GM23338 (cell line): ENCODE data around the gene TBX18. TPM values are rescaled to one million over a fixed set of nuclear protein-coding genes. Genes with fewer than 3 reads are reported as not detected.

Experiments
- ATAC-seq: fragments of 200-7000 bp; cut with Tn5 transposase; 3 replicates; pipeline ENCODE4 v1.9.1; 2020
- DNase-seq: peaks from one replicate; pipeline ENCODE4 v3.0.0-alpha.2; 2015; ENCODE audit warnings: low spot score
- H2AFZ ChIP-seq: fragments of 200-600 bp; sonication (generic); 2 replicates; pipeline ENCODE4 v1.8.0; 2016; ENCODE audit warnings: antibody characterized with exemption, mild to moderate bottlenecking, moderate library complexity
- H3F3A ChIP-seq: fragments of 200-600 bp; sonication (generic); replicated peaks from 2 replicates; pipeline ENCODE4 v1.8.0; 2017; ENCODE audit warnings: antibody characterized with exemption, mixed run types, low read depth
- H3K27ac ChIP-seq: fragments of 200-600 bp; sonication (generic); 2 replicates; pipeline ENCODE4 v1.6.1; 2016; ENCODE audit warnings: low read depth
- H3K27me3 ChIP-seq: fragments of 200-600 bp; sonication (generic); 2 replicates; pipeline ENCODE4 v1.8.0; 2016; ENCODE audit warnings: mild to moderate bottlenecking, mixed run types, moderate library complexity; ENCODE audit not compliant: insufficient read depth
- H3K36me3 ChIP-seq: fragments of 200-600 bp; sonication (generic); 2 replicates; pipeline ENCODE4 v1.8.0; 2016; ENCODE audit warnings: mild to moderate bottlenecking; ENCODE audit not compliant: insufficient read depth
- H3K4me1 ChIP-seq: fragments of 200-600 bp; sonication (generic); 2 replicates; pipeline ENCODE4 v1.8.0; 2016; ENCODE audit warnings: mild to moderate bottlenecking, moderate library complexity; ENCODE audit not compliant: insufficient read depth
- H3K4me2 ChIP-seq: fragments of 200-600 bp; sonication (generic); 2 replicates; pipeline ENCODE4 v1.7.1; 2017; ENCODE audit warnings: mixed run types
- H3K4me3 ChIP-seq: fragments of 200-600 bp; sonication (generic); 2 replicates; pipeline ENCODE4 v1.6.1; 2016; ENCODE audit warnings: mixed run types
- H3K79me2 ChIP-seq: fragments of 200-600 bp; sonication (generic); replicated peaks from 2 replicates; pipeline ENCODE4 v1.8.0; 2017; ENCODE audit warnings: mild to moderate bottlenecking; ENCODE audit not compliant: insufficient read depth
- H3K9me2 ChIP-seq: fragments of 200-600 bp; sonication (generic); 2 replicates; pipeline ENCODE4 v1.8.0; 2017; ENCODE audit not compliant: insufficient read depth
- H4K20me1 ChIP-seq: fragments of 200-600 bp; sonication (generic); replicated peaks from 2 replicates; pipeline ENCODE4 v1.8.0; 2017; ENCODE audit warnings: mild to moderate bottlenecking; ENCODE audit not compliant: insufficient read depth
- H3K27ac Mint-ChIP-seq: 2 replicates; pipeline ENCODE4 v1.8.0; 2020; ENCODE audit warnings: inconsistent platforms, mild to moderate bottlenecking, moderate library complexity, mixed read lengths
- H3K27me3 Mint-ChIP-seq: 3 replicates; pipeline ENCODE4 v1.8.0; 2022; ENCODE audit warnings: low read depth, mild to moderate bottlenecking, moderate library complexity, mixed read lengths, inconsistent platforms; ENCODE audit not compliant: insufficient read depth, poor library complexity
- H3K36me3 Mint-ChIP-seq: 3 replicates; pipeline ENCODE4 v1.8.0; 2021; ENCODE audit warnings: low read depth, mild to moderate bottlenecking, inconsistent platforms, moderate library complexity, mixed read lengths
- H3K4me1 Mint-ChIP-seq: 3 replicates; pipeline ENCODE4 v1.8.0; 2020; ENCODE audit warnings: mild to moderate bottlenecking, inconsistent platforms, mixed read lengths
- H3K4me3 Mint-ChIP-seq: 3 replicates; pipeline ENCODE4 v1.8.0; 2021; ENCODE audit warnings: moderate library complexity, mild to moderate bottlenecking, inconsistent platforms, mixed read lengths
- H3K9me3 Mint-ChIP-seq: 3 replicates; pipeline ENCODE4 v1.8.0; 2020; ENCODE audit warnings: moderate library complexity, mild to moderate bottlenecking, inconsistent platforms, mixed read lengths
- CTCF ChIP-seq, 2 experiments: fragments of 200-600 bp in 1 of 2; sonication (generic) in 1 of 2; conservative IDR thresholded peaks; 2 replicates each; pipeline versions ENCODE4 v1.5.1 to v1.6.1; 2016 to 2017; ENCODE audit warnings: antibody characterized with exemption in 2 of 2, low read depth in 2 of 2, mild to moderate bottlenecking in 2 of 2, moderate library complexity in 1 of 2
- ETS1 ChIP-seq: IDR thresholded peaks from 2 replicates; pipeline ENCODE4 v1.6.1; 2016; ENCODE audit warnings: antibody characterized with exemption
- EZH2 ChIP-seq: fragments of 200-600 bp; sonication (generic); IDR thresholded peaks from one replicate; pipeline ENCODE4 v1.8.0; 2017; ENCODE audit warnings: antibody characterized with exemption, mild to moderate bottlenecking, low read depth; ENCODE audit not compliant: unreplicated experiment
- EZH2phosphoT487 ChIP-seq: fragments of 200-600 bp; sonication (generic); IDR thresholded peaks from one replicate; pipeline ENCODE4 v1.8.1; 2018; ENCODE audit warnings: antibody characterized with exemption; ENCODE audit not compliant: unreplicated experiment
- JUNB ChIP-seq: IDR thresholded peaks from one replicate; pipeline ENCODE4 v1.6.1; 2016; ENCODE audit warnings: antibody characterized with exemption; ENCODE audit not compliant: unreplicated experiment
- NANOG ChIP-seq: IDR thresholded peaks from 2 replicates; pipeline ENCODE4 v1.6.1; 2016; ENCODE audit warnings: antibody characterized with exemption, borderline replicate concordance
- REST ChIP-seq: IDR thresholded peaks from one replicate; pipeline ENCODE4 v1.6.1; 2018; ENCODE audit warnings: antibody characterized with exemption; ENCODE audit not compliant: unreplicated experiment
- STAT1 ChIP-seq: IDR thresholded peaks from one replicate; pipeline ENCODE4 v1.6.1; 2016; ENCODE audit warnings: antibody characterized with exemption; ENCODE audit not compliant: unreplicated experiment
- polyA plus RNA-seq: library from polyadenylated mRNA; unstranded; fragments of >200 nt; fragmentation: Nextera tagmentation; extraction: Ambion mirVana; gene quantifications from 2 replicates; pipeline ENCODE4 v1.2.1, GENCODE V29; 2016
- total RNA-seq: library from RNA; depleted of rRNA; stranded (reverse); fragments of >200 nt; shearing (Covaris generic); gene quantifications from 2 replicates; pipeline ENCODE4 v1.2.3, GENCODE V29; 2014

TBX18 gene
- total and polyA plus RNA-seq, 2 experiments from 2014 or later, result 0.03 TPM; not detected in 1

- TF ChIP-seq CTCF (conservative IDR thresholded peaks at IDR 0.05; ENCODE audit: low read depth in 2 of 2) (no peak), EZH2phosphoT487 (no peak), JUNB (no peak), EZH2 (no peak), STAT1 (no peak), ETS1 (no peak), NANOG (no peak)
These were observed 33.9 kb upstream of the TBX18 start (continued) for GRCh38 chr6:84798257-84798656.

DNA sequence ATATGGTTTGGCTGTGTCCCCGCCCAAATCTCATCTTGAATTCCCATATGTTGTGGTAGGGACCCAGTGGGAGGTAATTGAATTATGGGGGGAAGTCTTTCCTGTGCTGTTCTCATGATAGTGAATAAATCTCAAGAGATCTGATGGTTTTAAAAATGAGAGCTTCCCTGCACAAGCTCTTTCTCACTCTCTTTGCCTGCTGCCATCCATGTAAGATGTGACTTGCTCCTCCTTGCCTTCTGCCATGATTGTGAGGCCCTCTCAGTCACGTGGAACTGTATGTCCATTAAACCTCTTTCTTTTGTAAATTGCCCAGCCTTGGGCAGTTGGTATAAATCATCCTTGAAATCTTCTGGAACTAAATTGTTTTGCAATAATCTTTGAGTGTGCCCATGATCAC, 31.9 kb upstream of the TBX18 start:
- no peaks in the 10 kb centered on the region for H3K79me2 ChIP-seq
- no peak for DNase-seq
- no peaks in the 10 kb centered on the region for H3K4me1 Mint-ChIP-seq
- H3K4me3 Mint-ChIP-seq, result no peak overlapping the region
- H3K4me1 ChIP-seq, result no peaks in the 10 kb centered on the region
- H4K20me1 ChIP-seq, result no peaks in the 10 kb centered on the region
- ATAC-seq, result no peak
- H3K27ac ChIP-seq, result no peak overlapping the region
- H3K4me2 ChIP-seq, result no peak overlapping the region
- peaks cover 20% of the 10 kb centered on the region for H3K9me3 Mint-ChIP-seq
- H3K27me3 ChIP-seq, result no peaks in the 10 kb centered on the region
- no peak overlapping the region for H3K27ac Mint-ChIP-seq
- H3K27me3 Mint-ChIP-seq, result no peaks in the 10 kb centered on the region
- no peak overlapping the region for H3K4me3 ChIP-seq
- H3F3A ChIP-seq, result no peaks in the 10 kb centered on the region
- H3K9me2 ChIP-seq, result peaks cover 14% of the 10 kb centered on the region
- no peaks in the 10 kb centered on the region for H3K36me3 ChIP-seq
- no peak overlapping the region for H2AFZ ChIP-seq
- H3K36me3 Mint-ChIP-seq, result peaks cover 6% of the 10 kb centered on the region; the same call in 1 of the 3 replicates
- TF ChIP-seq JUNB (no peak), EZH2 (no peak), REST (no peak), ETS1 (no peak), NANOG (no peak), CTCF (conservative IDR thresholded peaks at IDR 0.05; ENCODE audit: low read depth in 2 of 2) (no peak)
